Measurements from ENCODE around the gene ANGEL1.

Gene ANGEL1

DNA sequence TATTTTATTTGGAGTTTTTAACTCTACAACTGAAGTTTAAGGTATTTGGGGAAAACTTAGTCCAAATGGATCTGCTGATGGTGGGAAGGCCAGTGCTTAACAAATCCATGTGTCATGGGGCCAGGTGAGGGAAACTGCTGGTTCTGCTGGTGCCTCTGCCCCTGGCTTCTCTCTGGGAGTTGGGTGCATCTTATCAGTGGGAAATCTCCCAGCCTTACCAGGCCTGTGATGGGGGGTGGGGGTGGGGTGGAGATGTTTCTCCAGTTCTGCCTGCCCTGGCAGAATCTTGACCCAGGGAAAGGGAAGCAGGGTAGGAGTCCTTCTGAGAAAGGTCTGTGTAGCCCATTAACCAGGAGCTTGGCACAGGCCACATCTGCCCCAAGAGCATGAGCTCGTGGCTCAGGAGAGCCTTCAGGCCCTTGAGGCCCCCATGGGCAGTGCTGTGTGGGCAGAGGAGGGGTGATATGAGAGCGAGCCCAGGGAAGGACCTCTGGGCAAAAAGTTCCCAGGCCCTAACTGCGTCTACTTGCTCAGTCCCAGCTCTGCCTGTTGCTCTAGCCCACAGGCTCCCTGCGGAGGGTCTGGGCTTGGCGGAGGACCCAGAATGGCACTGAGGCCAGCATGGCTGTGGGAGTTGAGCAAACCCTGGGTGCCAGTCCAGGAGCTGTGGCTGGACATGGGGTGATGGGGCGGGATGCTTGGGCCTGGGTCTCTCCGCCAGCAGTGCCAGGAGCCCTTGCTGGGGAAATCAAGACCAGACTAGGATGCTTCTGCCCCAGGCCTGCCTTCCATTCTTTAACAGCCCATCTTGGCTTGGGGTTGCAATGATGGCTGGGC lies 33.2 kb downstream of the ANGEL1 start:
- DNase-seq, result no peak

DNA sequence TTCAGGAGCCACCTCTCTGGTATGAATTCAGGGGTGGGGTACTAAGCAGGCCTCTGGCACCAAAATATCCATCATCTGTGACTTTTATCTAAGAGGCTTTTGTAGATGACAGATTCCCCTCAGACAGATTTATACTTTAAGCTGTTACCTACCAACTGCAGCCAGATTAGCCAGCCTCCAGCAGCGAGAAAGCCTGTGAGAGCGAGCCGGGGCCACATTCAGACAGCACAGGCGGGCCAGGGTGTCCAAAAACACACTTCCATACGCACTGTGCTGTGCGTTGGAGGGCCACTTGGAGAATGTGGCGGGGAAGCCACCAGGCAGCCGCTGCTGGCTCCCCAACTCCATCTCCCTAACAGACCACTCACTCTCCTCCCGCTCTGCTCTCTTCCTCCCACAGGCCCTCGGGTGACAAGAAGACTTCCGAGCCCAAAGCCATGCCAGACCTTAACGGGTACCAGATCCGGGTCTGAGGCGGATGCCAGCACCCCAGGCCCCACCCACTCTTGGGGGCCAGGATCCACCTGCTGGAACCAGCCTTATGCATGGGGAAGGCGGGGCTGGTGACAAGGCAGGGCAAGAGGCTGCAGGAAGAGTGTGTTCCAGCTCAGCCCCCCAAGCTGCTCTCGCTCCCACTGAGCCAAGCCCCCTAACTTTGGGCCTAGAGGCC lies 34.0 kb downstream of the ANGEL1 start:
- no peak for DNase-seq

DNA sequence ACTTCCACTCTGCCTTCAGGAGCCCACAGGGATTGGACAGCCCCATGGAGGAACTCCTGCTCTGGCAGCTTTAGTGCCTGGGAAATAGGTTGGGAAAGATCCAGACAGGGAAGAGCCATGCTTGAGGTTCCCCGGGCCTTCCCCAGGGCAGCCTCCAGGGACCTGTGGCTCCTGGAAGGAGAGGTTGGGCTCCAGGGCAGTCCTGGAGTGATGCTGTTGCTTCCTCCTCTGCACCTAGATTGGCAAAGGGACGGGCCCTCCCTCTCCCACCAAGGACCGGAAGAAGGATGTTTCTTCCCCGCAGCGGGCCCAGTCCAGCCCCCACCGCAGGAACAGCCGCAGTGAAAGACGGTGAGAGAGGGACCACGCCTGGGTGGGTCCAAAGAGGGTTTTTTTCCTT lies 35.0 kb downstream of the ANGEL1 start:
- DNase-seq, result no peak

DNA sequence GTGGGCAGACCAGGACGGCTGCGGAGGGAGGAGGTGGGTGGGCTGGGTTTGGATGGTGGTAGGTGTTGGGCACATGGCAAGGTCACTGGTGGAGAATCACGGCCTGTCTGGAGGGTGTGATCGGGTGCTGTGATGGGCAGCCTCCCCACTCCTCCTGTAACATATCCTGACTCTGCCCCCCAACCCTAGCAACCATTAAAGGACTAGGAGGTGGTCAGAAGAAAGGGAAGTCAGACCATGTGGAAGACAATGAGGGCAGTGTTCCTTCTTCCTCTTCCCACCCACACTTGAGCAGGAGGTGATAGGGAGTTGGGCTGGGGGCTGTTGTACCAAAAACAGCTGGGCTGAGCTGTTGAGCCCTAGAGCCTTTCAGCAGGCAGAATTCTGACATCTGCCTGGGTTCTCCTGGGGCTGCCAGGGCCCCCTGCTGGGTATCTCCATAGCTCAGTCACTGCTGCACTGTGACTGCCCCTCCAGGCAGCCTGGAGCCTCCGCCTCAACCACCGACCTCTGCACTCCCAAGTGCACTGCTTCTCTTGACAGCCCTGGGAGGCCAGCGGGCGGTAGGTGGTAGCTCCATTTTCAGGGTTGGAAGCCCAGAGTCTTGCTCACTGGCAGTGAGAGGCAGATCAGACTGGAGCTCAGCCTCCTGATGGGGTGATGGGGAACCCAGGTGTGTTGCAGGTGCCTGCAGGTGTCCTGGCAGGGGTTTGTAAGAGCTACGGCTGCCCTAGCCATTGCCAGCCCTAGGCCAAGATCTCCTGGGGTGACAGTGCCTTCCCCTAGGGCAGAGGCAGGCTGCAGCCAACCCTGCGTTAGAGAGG lies 36.0 kb downstream of the ANGEL1 start:
- no peak for DNase-seq

DNA sequence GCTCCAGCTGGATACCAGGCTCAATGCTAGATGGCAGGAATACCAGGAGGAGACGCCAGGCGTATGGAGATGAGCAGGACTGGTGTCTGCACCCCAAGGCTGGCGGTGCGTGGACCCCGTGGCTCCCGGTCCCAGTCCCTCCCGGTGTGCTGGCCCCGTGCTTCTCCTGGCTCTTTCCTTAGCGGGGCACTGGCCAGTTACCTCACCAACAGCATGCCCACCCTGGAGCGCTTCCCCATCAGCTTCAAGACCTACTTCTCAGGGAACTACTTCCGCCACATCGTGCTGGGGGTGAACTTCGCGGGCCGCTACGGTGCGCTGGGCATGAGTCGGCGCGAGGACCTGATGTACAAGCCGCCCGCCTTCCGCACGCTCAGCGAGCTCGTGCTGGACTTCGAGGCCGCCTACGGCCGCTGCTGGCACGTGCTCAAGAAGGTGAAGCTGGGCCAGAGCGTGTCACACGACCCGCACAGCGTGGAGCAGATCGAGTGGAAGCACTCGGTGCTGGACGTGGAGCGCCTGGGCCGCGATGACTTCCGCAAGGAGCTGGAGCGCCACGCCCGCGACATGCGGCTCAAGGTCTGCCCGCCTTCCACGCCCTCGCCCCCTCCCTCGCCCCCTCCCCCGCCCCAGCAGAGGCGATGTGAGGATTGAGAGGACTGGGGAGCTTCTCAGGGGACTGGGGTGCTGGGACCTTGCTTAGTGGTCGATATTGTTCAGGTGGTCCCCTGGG lies 36.8 kb downstream of the ANGEL1 start:
- no peak for DNase-seq

DNA sequence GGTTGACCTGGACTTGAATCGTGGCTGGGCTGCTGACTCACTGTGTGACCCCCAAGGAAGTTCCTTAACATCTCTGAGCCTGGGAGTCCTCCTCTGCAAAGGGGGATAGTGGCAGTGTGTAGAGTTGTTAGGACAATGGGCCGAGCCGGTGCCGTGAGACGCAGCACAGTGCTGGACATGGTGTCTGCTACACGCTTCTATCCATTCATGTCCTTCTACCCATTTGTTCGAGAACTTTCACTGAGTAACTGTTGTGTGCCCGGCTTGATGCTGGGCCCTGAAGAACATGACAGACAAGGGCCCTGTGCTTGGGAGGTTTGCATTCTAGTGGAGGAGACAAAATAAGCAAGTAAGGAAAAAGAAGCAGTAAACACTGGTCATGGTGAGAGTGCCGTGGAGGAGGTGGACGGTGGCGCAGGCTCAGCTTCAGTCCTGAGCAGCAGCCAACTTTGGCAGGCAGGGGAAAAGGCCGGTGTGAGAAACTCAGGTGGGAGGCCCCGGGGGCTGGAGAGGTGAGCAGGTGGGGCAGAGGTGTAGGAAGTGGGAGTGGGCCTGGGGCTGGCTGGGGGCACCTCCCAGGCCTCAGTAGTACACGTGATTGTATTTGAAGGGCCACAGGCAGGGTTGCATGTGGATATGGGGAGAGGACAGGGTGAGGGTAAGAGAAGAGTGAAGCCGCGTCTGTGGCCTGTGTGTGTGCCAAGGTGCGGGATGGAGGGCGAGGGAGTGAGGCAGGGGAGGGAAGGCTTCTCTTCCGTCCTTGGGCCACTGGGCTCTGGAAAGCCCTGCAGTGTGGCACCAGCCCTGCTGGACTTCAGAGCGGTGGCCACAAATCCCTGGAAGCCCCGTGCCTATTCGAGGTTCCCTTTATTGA lies 37.6 kb downstream of the ANGEL1 start:
- no peak for DNase-seq

DNA sequence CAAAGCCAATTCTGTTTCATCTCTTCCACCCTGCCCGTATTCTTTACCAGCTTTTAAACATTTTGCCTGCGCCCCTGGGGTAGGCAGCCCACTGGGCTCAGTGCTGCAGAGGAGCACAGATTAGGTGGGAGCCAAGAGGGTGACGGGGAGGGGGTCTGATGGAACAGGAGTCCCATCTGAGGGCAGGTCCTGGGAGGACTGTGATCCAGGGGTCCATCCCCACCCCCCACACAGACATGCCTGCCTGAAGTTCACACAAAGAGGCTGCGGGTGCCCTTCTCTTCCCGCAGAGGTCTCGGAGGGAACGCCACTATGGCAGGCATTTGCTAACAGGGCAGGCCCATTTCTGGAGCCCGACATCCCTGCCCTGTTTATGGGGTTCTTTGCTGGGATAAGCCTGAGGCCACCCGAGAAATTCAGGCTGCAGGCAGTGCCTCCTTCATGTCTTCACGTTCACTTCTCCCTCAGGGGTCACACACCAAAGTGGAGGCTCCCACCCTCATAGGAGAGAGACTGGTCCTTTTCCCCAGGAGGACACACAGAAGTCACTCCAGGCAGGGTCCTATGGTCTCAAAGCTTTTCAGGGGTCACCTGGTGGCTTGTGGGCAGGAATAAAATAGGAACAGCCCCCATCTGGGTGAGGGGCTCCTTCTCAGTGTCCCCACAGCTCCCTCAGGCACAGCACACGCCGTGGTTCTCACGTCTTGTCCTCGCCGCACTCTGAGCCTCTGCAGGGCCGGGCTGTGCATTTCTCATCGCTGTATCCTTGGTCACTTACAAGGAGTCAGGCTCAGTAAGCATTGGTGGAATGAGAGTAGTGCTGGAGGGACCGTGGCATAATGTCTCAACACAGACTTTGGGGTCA lies 38.5 kb downstream of the ANGEL1 start:
- DNase-seq, result no peak

DNA sequence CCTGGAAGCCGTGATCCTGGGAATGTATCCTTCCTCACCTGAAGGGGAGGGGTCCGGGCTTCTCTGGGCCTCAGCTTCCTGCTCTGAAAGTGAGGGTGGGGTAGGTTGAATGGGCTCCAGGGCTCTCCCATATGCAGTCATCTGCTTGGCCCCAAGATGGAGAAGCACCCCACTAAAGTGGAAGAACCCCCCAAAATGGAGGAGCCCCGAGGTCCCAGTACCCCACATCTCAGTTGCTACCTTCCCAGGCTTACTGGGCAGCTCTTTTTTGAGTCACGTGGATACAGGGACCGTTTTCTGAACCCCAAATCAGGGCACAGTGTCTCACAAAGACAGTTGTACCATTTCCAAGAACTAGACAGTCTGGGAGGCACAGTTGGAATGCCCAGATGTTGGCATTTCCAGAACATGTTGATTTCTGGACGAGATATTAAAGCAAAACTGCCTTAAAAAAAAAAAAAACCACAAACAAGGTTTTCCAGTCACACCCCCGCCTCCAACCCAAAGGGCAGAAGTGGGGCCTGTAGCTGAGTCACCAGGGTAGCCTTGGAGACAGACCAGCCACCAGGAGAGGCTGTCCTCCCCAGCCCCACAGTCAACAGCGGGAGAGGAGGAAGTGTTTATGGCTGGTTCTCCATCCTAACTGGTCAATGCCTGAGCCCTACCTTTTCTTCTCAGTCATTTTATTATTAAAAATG lies 39.3 kb downstream of the ANGEL1 start:
- DNase-seq, result no peak

DNA sequence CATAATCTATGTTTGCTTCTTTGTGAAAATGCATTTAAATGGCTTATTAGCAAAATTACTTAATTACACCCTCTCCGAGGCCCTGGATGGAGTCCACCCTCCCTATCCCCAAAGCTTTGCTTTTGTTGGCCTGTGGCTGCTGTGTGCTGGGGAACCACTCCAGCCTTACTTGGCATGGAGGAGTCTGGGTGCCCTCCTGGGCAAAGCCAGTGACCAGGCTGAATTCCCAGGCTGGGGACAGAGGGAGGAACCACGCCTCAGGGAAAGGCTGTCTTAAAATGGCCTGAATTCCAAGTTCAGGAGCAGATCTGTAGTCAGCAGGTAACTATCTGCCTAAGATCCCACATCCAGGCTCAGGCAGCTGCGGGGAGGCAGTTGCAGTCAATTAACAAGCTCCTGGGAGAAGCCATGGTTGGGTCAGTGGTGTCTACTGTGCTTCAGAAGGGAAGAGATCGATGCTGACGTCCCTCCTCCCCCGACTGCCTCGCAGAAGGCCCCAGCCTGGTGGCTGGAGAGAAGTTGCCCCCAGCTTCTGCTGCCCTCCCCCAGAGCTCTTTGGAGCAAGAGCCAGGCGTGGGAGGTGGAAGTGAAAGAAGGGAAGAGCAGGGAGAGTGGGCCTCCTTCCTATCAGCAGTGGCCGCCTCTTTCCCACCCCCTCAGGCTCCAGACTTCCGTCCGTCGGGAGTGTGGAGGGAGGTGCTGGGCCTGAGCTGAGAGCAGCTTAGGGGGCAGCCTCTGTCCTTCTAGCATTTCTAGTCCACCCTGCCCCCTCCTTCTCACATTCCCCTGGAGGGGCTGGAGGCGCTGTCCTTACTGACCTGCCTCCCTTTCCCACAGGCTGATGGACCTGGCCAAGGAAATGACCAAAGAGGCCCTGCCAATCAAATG lies 40.1 kb downstream of the ANGEL1 start:
- DNase-seq, result no peak

DNA sequence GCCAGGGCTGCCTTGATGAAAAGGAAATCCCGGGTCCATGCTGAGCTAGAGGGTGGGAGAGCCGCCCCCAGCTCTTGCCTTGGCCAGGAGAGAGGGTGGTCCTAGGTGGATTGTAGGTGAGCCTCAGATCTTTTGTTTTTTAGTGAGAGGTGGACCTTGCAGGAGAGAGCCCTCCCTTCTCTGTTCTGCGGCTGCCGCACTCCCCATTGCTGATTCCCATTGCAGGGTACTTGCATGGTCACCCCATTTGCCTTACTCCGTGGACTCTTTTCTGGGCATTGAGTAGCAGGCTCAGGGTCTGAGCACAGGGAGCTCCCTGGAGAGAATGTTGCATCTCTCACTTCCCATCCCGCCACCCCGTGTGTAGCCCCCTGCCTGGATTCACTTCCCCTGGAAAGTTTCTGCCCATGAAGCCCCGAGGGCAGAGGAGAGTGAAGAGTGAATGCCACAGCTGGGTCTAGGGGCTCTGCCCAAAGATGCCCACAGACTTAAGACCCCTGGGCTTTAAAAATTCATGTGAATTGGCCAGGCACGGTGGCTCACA lies 41.2 kb downstream of the ANGEL1 start:
- no peak for DNase-seq

DNA sequence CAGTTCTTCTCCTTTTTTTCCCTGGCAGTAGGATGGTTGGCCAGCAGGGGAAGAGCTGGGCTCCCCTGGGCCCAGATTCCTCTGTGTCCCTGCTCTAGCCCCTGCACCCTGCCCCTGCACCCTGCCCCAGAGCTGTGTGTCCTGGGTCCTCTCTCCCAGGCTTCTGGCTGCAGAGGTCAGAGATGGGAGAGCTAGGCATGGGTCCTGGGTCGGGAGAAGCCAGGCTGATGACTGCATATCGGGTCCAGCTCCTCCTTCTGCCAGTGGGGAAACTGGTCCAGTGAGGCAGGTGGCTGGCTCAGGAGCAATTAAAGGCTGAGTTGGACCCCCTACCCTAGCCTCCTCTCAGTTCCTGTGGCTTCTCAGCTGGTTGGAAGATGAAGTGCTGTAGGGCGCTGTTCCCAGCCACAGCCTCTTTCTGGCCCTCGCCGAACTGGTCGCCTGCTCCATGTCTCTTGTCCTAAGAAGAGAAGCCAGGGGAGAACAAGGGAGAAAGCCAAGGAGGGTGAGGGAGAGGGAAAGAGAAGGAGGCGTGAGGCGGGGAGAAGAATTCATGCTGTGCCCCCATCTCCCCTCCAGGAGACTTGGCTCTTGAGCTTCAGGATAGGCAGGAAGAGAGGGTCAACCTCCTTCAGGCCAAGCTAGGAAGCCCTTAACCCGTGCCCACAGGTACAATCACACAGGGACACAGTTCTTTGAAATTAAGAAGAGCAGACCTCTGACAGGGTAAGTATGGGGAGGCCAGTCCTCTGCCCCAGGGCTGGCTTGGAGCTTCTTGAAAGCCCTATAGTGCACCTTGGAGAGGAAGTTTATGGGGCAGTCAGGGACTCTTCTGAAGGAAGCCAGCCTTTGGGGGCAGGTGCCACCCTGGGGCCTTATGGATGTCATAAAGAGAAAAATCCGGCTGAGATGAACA lies 41.9 kb downstream of the ANGEL1 start:
- no peak for DNase-seq

DNA sequence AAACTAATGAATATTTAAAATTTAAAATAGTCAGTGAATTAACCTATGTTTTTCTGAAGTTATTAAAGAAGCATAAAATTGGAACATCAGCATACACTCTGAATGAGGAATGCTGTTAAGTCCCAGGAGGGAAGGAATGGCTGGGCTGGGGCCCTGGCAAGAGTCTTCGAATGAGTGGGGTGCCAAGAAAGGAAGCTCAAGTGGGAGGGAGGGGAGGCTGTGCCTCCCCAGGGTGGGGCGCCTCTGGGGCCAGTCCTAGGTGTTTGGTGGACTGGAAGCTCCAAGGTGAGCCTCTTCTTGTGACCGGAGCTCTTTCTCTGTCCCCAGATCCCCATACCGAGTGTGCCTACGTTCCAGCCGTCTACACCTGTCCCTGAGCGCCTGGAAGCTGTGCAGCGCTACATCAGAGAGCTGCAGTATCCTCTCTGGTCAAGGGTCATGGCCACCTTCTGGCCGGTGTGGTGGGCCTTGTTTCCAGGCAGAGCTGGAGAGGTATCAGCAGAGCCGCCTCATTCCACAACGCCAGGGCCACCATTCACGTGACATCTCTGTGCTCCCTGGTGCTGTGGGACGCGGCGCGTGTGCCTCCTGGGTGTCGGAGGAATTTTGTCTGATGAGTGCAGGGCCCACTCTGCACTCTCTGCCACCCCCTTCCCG lies 42.9 kb downstream of the ANGEL1 start:
- no peak for DNase-seq

DNA sequence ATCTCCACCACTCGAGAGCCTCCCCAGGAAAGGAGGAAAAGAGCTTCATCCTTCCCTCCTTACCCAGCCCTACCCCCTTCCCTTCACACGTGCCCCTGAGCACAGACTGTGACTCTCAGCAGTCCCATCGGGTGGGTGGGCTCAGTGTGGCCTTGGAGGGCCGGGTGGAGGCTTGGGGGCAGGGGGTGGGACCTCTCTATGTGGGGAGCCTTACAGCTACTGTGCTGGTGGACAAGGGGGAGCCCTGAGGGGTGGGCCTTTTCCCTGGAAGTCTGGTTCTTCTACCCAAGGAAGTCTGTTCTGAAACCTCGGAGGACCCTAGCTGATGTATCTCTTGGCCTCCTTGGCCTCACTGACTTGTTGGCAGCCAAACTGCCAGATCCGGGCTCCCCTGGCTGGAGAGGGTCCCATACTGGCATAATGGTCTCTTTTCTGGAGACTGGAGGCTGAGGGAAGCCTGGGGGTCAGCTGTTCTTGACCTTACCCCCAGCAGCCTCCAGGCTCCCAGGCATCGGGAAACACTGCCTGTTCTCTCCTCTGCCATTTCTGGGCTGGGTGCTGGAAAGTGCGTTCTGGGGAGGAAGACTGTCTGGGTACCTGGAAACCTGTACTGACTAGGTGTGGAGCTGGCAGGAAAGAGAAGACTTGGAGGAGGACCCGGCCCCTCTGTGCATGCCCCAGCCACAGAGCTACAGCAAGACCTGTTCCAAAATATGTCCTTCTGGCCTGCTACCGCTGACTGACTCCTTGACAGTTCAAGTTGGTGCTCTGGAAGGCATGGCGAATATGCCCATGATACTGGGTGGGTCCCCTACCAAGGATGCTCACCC lies 43.8 kb downstream of the ANGEL1 start:
- no peak for DNase-seq

DNA sequence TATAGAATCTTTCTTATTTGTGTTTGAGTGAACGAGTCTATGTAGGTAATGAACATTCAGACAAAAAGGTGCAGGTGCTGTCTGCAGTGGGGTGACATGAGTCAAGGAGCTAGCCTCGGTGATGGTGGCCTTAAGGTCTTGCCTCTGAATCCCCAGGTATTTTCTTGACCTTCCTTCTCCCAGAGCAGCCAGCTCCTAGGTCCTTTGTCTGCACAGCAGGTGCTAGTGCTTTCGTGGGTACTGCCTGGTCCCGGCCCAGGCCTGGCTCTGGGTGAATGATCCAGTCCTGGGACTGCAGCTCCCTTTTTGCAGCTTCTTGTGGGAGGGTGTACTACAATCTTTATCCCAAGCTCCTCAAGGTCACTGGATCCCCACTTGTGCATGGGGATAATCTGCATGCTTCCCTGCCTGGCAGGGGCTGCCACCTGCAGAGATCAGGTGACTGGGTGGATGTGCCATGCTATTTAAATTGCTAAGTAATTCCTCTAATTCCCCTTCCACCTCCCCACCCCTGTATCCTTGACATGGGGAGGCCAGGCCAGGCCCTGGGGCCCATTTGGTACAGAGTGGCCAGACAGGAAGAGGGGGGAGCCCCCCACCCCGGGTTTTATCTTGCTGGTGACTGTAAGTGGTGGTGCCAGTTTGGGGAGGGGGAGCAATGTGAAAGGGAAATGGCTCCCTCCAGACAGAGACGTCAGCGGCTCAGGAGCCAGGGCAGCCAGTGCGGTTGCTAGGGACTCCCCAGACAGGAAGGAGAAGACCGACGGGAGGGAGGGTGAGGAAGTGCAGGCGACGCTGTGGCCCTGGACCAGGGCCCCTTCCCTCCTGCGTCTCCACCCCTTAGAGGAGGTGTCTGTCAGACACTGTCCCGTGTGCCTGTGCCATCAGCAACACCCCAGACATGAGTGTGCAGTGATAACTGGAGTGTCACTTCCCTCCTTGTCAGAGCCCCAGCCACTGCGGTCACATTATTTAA lies 44.7 kb downstream of the ANGEL1 start:
- peak in 1 of 2 experiments; percentile 10 for DNase-seq

DNA sequence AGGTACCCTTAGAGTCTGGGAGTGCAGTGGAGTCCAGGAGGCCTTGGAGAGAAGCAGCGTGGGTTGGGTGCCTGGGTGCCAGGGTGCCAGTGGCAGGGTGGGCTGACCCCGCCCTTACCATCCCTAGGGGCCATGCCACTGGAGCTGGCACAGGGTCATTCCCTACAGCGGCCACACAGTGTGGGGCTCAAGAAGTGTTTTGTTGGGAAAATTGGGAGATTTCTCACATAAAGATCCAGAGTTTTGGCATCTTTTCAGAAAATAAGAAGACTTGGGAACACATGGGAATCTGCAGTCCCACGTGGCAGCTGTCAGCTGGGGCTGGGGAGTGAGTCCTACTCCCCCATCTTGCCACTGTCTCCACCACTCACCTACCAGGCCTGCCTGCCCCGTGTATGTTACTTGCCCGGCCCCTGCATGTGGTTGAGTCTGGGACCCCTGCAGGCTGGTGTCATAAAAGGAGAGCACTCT lies 47.2 kb downstream of the ANGEL1 start:
- no peak for DNase-seq
